Measurements from ENCODE around the gene CPNE9. TPM values are rescaled to one million over a fixed set of nuclear protein-coding genes. Genes with fewer than 3 reads are reported as not detected.

Gene CPNE9, protein sequence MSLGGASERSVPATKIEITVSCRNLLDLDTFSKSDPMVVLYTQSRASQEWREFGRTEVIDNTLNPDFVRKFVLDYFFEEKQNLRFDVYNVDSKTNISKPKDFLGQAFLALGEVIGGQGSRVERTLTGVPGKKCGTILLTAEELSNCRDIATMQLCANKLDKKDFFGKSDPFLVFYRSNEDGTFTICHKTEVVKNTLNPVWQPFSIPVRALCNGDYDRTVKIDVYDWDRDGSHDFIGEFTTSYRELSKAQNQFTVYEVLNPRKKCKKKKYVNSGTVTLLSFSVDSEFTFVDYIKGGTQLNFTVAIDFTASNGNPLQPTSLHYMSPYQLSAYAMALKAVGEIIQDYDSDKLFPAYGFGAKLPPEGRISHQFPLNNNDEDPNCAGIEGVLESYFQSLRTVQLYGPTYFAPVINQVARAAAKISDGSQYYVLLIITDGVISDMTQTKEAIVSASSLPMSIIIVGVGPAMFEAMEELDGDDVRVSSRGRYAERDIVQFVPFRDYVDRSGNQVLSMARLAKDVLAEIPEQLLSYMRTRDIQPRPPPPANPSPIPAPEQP
- 0.08 to 0.33 TPM (median 0.15 TPM) in 4 of 5 replicates, not detected in the other for total RNA-seq (2022; extraction: Qiagen RNA extraction; ENCODE audit: low read depth)

GRCh38 chr3:9703736-9704346, at the start of gene CPNE9:
CPNE9 (plus strand) TSS chr3:9703833; CDS start chr3:9703997, 164 bp downstream.

DNA sequence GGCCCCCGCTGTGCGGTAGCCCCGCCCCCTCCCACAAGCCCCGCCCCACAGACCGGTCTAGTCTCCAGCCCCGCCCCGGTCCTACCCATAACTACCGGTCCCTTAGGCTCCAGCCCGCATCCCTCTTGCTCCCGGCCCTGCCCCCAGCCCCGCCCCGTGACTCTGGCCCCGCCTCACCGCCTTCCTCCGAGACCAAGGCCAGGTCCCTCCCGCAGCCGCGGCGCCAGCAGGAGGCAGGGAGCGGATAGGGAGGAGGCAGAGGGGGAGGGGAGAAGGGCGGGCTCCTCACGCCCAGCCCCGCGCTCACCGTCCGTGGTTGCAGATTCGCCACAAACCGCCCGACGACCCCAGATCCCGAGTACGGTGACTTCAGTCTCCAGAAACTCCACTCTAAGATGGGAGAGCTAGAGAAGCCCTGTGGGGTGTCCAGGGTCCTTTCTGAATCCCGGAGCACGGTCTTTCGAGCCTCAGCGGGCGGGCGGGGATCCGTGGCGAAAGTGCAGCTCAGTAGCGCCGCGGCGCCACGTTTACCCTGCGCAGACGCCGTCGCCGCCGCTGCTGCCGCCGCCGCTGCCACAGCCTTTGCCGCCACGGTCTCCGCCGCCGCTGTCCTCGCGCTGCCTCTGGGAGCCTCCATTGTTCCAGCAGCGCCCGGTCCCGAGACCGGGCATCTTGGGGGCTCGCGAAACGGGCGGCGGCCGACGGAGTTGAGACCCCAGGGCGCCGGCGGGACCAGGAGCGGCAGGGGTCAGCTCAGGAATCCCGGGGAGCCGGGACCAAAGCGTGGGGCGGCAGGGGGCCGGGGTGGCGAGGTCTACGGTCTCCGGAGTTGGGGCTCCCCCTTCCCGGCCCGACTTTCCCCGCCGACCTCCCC, 27.8 kb downstream of the CPNE9 start, which contains the start of gene BRPF1:
BRPF1 (plus strand) TSS at position 530 of the 874 bp plus-strand sequence. CDS start 2,406 bp downstream, outside the sequence.

DNA sequence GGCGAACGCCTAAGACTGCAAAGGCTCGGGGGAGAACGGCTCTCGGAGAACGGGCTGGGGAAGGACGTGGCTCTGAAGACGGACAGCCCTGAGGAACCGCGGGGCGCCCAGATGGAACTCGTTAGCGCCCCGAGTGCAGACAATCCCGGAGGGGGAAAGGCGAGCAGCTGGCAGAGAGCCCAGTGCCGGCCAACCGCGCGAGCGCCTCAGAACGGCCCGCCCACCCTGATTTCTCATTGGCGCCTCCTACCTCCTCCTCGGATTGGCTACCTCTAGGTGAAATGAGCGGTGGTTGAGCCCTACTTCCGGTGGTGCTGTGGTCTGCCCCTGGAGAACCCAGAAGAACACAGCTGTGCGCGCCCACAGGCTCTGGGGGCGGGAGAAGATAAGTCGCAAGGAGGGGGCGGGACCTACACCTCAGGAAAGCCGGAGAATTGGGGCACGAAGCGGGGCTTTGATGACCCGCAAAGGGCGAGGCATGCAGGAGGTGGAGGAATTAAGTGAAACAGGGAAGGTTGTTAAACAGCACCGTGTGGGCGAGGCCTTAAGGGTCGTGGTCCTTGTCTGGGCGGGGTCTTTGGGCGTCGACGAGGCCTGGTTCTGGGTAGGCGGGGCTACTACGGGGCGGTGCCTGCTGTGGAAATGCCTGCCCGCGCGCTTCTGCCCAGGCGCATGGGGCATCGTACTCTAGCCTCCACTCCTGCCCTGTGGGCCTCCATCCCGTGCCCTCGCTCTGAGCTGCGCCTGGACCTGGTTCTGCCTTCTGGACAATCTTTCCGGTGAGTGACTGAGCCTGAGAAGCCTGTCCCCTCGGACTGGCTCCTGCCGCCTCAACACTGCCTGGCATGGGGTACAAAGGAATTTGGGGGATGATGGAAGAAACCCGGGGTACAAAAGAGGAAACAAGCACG, 46.3 kb downstream of the CPNE9 start, which contains the start of gene OGG1:
OGG1 (plus strand) TSS at position 308 of the 911 bp plus-strand sequence; CDS start at position 643, 335 bp downstream.

DNA sequence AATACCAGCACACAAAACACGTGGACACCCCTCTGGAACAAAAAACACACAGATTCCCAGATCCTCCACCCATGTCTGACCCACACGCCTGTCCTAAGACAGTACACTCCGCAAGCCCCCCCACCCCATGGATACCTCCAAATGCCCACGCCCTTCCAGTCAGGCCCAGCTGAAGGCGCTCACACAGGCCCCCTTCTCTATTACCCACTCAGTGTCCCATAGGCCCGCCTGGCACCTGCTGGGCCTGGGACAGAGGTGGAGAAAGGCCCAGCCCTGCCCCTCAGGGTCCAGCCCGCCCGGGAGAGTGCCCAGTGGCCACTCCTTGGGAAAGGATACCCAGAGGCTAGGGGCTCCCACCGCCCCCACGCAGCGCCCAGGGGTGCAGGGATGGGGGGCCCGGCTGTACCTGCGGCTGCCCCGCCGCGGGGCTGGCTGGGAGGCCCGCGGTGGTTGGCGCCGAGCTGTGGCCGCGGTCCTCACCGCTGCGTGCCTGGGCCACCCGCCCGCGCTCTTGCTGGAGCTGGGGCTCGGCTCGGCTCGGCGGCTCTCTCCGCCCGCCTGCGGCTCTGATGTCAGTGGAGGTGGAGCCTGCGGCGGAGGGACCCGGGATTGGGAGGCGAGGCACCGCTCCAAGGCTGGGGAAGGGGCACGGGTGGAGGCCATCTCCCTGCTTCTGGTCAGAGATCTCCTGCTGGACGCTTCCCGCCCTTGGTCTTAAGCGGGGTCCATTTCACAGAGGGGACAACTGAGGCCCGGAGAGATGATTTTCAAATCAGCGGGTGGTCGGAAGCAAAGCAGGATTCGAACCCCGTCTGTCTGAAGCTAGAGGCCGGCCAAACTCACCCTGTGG, 66.0 kb downstream of the CPNE9 start, which contains the start of gene CAMK1:
CAMK1 (minus strand) TSS at position 522 of the 850 bp plus-strand sequence. CDS start 2,198 bp downstream, outside the sequence.

Other genes starting within 250 kb of the CPNE9 start
- gene LHFPL4, start 150.0 kb upstream of the CPNE9 start, total RNA-seq (2022; extraction: Qiagen RNA extraction; ENCODE audit: low read depth) = 0.06 to 0.15 TPM (median 0.08 TPM) in 5 replicates
- gene MTMR14, start 54.3 kb upstream of the CPNE9 start, total RNA-seq (2022; extraction: Qiagen RNA extraction; ENCODE audit: low read depth) = 25.3 to 30.0 TPM (median 28.7 TPM) in 5 replicates
- 17.5 to 20.7 TPM (median 19.1 TPM) in 5 replicates for gene BRPF1, start 27.9 kb downstream of the CPNE9 start, total RNA-seq (2022; extraction: Qiagen RNA extraction; ENCODE audit: low read depth)
- 15.3 to 17.3 TPM (median 16.3 TPM) in 5 replicates for gene OGG1, start 46.1 kb downstream of the CPNE9 start, total RNA-seq (2022; extraction: Qiagen RNA extraction; ENCODE audit: low read depth)
- 13.0 to 18.9 TPM (median 16.3 TPM) in 5 replicates for gene CAMK1, start 66.1 kb downstream of the CPNE9 start, total RNA-seq (2022; extraction: Qiagen RNA extraction; ENCODE audit: low read depth)
- 55.6 to 60.5 TPM (median 58.6 TPM) in 5 replicates for gene TADA3, start 88.6 kb downstream of the CPNE9 start, total RNA-seq (2022; extraction: Qiagen RNA extraction; ENCODE audit: low read depth)
- gene ARPC4, start 89.2 kb downstream of the CPNE9 start, total RNA-seq (2022; extraction: Qiagen RNA extraction; ENCODE audit: low read depth) = 148 to 226 TPM (median 154 TPM) in 5 replicates
- gene TTLL3, start 106.4 kb downstream of the CPNE9 start, total RNA-seq (2022; extraction: Qiagen RNA extraction; ENCODE audit: low read depth) = 6.3 to 8.5 TPM (median 7.1 TPM) in 5 replicates
- 32.9 to 46.8 TPM (median 41.2 TPM) in 5 replicates for gene RPUSD3, start 140.2 kb downstream of the CPNE9 start, total RNA-seq (2022; extraction: Qiagen RNA extraction; ENCODE audit: low read depth)
- 1.8 to 2.8 TPM (median 2.1 TPM) in 5 replicates for gene CIDEC, start 176.4 kb downstream of the CPNE9 start, total RNA-seq (2022; extraction: Qiagen RNA extraction; ENCODE audit: low read depth)
- 52.1 to 69.3 TPM (median 64.3 TPM) in 5 replicates for gene JAGN1, start 186.8 kb downstream of the CPNE9 start, total RNA-seq (2022; extraction: Qiagen RNA extraction; ENCODE audit: low read depth)
- 0.76 to 1.1 TPM (median 0.95 TPM) in 5 replicates for gene IL17RE, start 199.0 kb downstream of the CPNE9 start, total RNA-seq (2022; extraction: Qiagen RNA extraction; ENCODE audit: low read depth)
- gene IL17RC, start 213.3 kb downstream of the CPNE9 start, total RNA-seq (2022; extraction: Qiagen RNA extraction; ENCODE audit: low read depth) = 13.6 to 15.7 TPM (median 15.2 TPM) in 5 replicates
- gene CRELD1, start 230.0 kb downstream of the CPNE9 start, total RNA-seq (2022; extraction: Qiagen RNA extraction; ENCODE audit: low read depth) = 8.3 to 11.4 TPM (median 11.0 TPM) in 5 replicates
- 1.0 to 1.5 TPM (median 1.4 TPM) in 5 replicates for gene PRRT3, start 248.6 kb downstream of the CPNE9 start, total RNA-seq (2022; extraction: Qiagen RNA extraction; ENCODE audit: low read depth)